ENCODE measurements around the gene PGA5. TPM values are rescaled to one million over a fixed set of nuclear protein-coding genes. Genes with fewer than 3 reads are reported as not detected.
"Not testable (repeated sequence)": the region's sequence is repeated elsewhere in the genome, so short reads cannot be mapped to it uniquely, and the experiment has no call there.

PGA5 gene
- total RNA-seq, result 1 to 10 TPM in 2 of 4 donors, not detected in 2; 1.4 to 2.6 TPM

DNA sequence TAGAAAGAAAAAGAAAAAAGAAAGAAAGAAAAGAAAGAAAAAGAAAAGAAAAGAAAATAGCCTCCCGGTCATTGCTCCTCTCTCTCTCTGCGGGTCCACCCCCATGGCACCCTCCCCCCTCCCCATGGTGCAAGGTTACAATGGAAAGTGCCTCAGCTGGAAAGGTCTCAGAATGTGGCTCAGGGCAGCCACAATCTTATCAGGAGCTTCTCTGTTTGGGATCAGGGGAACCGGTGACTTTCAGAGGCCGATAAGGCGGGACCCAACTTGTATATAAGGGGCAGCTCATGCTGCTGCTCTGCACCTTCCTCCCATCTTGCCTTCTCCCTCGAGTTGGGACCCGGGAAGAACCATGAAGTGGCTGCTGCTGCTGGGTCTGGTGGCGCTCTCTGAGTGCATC is at the start of gene PGA5:
TSS of gene PGA5 (plus strand) at position 301 of the 400 bp plus-strand sequence. CDS start at position 353, 52 bp downstream.
- H3K27ac ChIP-seq; H3K4me1 ChIP-seq; DNase-seq; intact Hi-C loops (cut with DNase I); H3K27me3 ChIP-seq; H3K36me3 ChIP-seq; H3K9me3 ChIP-seq; H3K4me3 ChIP-seq (replicated peaks in 1 of 3): not testable (repeated sequence)
- WGBS, 2 donors, result no CpG with 5 or more reads among the region's 8 CpGs

DNA sequence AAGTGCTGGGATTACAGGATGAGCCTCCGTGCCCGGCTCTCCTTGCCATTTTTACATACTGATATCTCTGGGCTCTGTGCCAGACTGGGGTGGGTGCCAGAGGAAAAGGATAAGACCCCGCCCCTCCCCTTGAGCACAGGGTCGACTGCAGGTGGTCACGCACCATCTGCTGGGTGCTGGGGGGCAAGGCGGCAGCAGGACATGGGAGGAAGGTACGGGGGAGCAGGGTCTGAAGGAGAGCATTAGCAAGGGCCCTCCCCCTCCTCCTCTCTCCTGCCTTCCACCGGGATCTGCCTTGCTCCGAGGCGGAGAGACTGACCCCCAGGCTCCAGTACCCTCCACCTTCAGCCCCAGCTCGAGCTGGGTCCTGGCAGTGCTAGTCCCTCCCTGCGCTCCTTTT is 47.4 kb upstream of the PGA5 start:
- no peaks in the 10 kb centered on the region for H3K36me3 ChIP-seq
- no peaks in the 10 kb centered on the region for H3K27me3 ChIP-seq
- peaks cover 23 to 32% of the 10 kb centered on the region in 2 donors for H3K4me1 ChIP-seq
- H3K4me3 ChIP-seq (replicated peaks in 1 of 3), result no peak overlapping the region
- peak; percentile 46 to 54 for DNase-seq
- intact Hi-C loops (cut with DNase I), result no loop called here
- H3K9me3 ChIP-seq, result no peaks in the 10 kb centered on the region
- TF ChIP-seq, protein P1, sequence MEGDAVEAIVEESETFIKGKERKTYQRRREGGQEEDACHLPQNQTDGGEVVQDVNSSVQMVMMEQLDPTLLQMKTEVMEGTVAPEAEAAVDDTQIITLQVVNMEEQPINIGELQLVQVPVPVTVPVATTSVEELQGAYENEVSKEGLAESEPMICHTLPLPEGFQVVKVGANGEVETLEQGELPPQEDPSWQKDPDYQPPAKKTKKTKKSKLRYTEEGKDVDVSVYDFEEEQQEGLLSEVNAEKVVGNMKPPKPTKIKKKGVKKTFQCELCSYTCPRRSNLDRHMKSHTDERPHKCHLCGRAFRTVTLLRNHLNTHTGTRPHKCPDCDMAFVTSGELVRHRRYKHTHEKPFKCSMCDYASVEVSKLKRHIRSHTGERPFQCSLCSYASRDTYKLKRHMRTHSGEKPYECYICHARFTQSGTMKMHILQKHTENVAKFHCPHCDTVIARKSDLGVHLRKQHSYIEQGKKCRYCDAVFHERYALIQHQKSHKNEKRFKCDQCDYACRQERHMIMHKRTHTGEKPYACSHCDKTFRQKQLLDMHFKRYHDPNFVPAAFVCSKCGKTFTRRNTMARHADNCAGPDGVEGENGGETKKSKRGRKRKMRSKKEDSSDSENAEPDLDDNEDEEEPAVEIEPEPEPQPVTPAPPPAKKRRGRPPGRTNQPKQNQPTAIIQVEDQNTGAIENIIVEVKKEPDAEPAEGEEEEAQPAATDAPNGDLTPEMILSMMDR (IDR thresholded peaks at IDR 0.05), result no peak
- TF ChIP-seq POLR2A (IDR thresholded peaks at IDR 0.05), result no peak
- WGBS, 2 donors, result 25 to 30% methylated on average over 7 to 12 of the region's 12 CpGs
- H3K27ac ChIP-seq, result peak overlapping the region; percentile 65 to 73 (median 71)

DNA sequence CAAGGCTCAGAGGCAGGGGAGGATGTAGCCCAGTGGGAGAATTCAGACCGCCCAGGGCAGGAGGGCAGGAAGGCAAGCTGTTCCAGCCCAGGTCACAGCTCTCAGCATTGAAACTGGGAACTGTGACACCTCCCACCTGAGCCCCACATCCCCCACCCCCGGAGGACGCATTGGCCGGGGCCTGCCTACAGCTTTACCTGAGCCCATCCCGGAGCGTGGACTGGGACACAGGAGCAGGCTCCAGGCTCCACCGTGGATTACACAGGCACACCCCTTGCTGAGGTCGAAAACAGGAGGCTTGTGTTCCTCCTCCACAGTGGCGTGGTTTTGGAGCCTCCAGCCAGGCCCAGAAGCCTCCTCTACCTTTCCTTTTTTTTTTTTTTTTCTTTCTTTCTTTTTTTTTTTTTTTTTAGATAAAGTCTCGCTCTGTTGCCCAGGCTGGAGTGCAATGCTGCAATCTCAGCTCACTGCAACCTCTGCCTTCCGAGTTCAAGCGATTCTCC is 46.8 kb upstream of the PGA5 start:
- intact Hi-C loops (cut with DNase I), result no loop called here
- no peaks in the 10 kb centered on the region for H3K27me3 ChIP-seq

DNA sequence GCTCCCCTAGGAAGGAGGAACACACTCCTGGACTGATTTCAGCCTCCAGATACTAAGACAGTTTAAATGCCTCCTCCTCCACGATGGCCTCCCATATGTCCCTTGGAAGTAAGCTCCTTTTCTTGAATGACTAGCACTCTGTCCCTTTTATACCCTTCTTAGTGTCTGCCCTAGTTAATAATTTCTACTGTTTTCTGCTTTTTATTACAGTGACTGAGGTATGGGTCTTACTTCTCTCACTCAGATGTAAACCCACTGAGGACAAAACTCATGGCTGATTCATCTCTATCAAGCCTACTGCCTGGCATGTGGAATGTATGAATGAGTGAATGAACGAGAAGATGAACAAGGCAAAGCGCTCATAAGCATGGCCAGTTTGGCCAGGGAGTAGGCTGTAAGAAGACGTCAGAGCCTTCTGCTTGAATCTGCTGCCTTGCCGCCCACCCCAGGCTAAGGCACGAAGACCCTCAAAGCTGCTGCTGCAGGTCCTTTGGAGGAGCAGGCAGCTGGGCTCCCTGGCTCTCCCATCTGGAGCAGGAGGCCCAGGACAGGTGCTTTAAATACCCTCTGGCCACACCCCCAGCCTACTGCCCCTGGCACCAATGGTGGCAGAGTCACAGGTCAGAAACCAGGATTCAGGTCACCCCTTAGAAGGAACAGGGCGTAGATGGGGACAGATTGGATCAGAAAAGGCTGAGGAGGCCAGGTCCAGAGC is 45.8 kb upstream of the PGA5 start:
- Histone ChIP-seq H3K27me3 (no peaks in the 10 kb centered on the region), H3K36me3 (no peaks in the 10 kb centered on the region), H3K9me3 (no peaks in the 10 kb centered on the region), H3K4me1 (peaks cover 23 to 32% of the 10 kb centered on the region in 2 donors), H3K4me3 (replicated peaks in 1 of 3) (no peak overlapping the region), H3K27ac (peak overlapping the region; percentile 65 to 87 (median 71))
- TF ChIP-seq POLR2A (IDR thresholded peaks at IDR 0.05), result no peak
- TF ChIP-seq, protein P1 (IDR thresholded peaks at IDR 0.05), result no peak
- 80% methylated on average over 6 to 7 of the region's 7 CpGs for WGBS, 2 donors
- intact Hi-C loops (cut with DNase I), result no loop called here
- DNase-seq, result peak in 1 of 2 donors; percentile 6

More for the DNA sequence above, 46.8 kb upstream of the PGA5 start:
- TF ChIP-seq POLR2A (IDR thresholded peaks at IDR 0.05), result no peak
- TF ChIP-seq, protein P1 (IDR thresholded peaks at IDR 0.05), result no peak
- H3K9me3 ChIP-seq, result no peaks in the 10 kb centered on the region
- H3K36me3 ChIP-seq, result no peaks in the 10 kb centered on the region
- peaks cover 23 to 32% of the 10 kb centered on the region in 2 donors for H3K4me1 ChIP-seq
- H3K27ac ChIP-seq, result peak overlapping the region; percentile 65 to 73 (median 71)
- no peak overlapping the region for H3K4me3 ChIP-seq (replicated peaks in 1 of 3)
- peak; percentile 67 to 71 for DNase-seq
- 31 to 33% methylated on average over 11 to 12 of the region's 12 CpGs for WGBS, 2 donors

DNA sequence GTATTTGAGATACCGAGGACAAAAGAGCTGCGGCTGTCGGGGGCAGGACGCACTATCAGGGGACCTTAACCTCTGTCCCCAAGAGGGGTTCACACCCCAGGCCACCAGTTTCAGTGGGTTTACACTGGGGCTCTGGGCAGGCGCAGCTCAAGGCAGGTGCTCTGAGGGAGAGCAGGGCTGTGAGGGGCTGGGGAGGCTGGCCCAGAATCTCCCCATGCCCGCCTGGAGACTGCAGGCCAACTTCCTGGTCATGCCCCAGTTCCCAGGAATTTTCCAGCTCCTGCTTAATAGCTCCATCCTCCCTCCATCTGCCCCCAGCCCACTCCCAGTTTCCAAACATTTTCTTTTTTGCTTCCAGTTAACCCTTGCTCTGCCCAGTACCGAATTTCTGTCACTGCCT is 45.3 kb upstream of the PGA5 start:
- TF ChIP-seq, protein P1 (IDR thresholded peaks at IDR 0.05), result no peak
- TF ChIP-seq POLR2A (IDR thresholded peaks at IDR 0.05), result no peak
- H3K4me1 ChIP-seq, result peaks cover 23 to 32% of the 10 kb centered on the region in 2 donors
- 52 to 58% methylated on average over 7 of the region's 7 CpGs for WGBS, 2 donors
- H3K36me3 ChIP-seq, result no peaks in the 10 kb centered on the region
- intact Hi-C loops (cut with DNase I), result no loop called here
- DNase-seq, result peak; percentile 61 to 70
- H3K9me3 ChIP-seq, result no peaks in the 10 kb centered on the region
- H3K27me3 ChIP-seq, result no peaks in the 10 kb centered on the region
- peak overlapping the region; percentile 65 to 87 (median 71) for H3K27ac ChIP-seq
- H3K4me3 ChIP-seq (replicated peaks in 1 of 3), result no peak overlapping the region

All from thyroid gland (tissue), 4 donors.